Spleen (tissue), 11 donors: ENCODE measurements around the gene CNN1. TPM values are rescaled to one million over a fixed set of nuclear protein-coding genes. Genes with fewer than 3 reads are reported as not detected.

Experiments
- DNase-seq: peaks from one replicate; pipeline ENCODE4 v3.0.0-alpha.2; 2020
- H3K27ac ChIP-seq, 8 donors: fragments of 200-600 bp; sonication (generic) in 7 of 8; 1 replicate in 4 of 8; 2 replicates in 4 of 8; pipeline versions ENCODE4 v1.5.0 to v1.8.0; 2016 to 2021; ENCODE audit warnings: inconsistent platforms in 4 of 8, mild to moderate bottlenecking in 4 of 8, moderate library complexity in 1 of 8
- H3K27me3 ChIP-seq, 7 donors: fragments of 200-600 bp; sonication (generic) in 6 of 7; replicated peaks in 1 of 7; 1 replicate in 4 of 7; 2 replicates in 3 of 7; pipeline versions ENCODE4 v1.5.0 to v1.8.0; 2016 to 2021; ENCODE audit warnings: inconsistent platforms in 3 of 7, mild to moderate bottlenecking in 1 of 7
- H3K36me3 ChIP-seq, 6 donors: fragments of 200-600 bp; sonication (generic) in 5 of 6; 1 replicate in 4 of 6; 2 replicates in 2 of 6; pipeline versions ENCODE4 v1.5.0 to v1.8.0; 2016 to 2021; ENCODE audit warnings: inconsistent platforms in 2 of 6
- H3K4me1 ChIP-seq, 6 donors: fragments of 200-600 bp; sonication (generic) in 5 of 6; 1 replicate in 3 of 6; 2 replicates in 3 of 6; pipeline versions ENCODE4 v1.5.0 to v1.8.0; 2016 to 2021; ENCODE audit warnings: inconsistent platforms in 3 of 6
- H3K4me3 ChIP-seq, 8 donors: fragments of 200-600 bp; sonication (generic) in 7 of 8; 1 replicate in 4 of 8; 2 replicates in 4 of 8; pipeline versions ENCODE4 v1.5.0 to v1.8.0; 2016 to 2021; ENCODE audit warnings: inconsistent platforms in 4 of 8, mild to moderate bottlenecking in 4 of 8, moderate library complexity in 2 of 8
- H3K9me3 ChIP-seq, 8 donors: fragments of 200-600 bp; sonication (generic) in 7 of 8; 1 replicate in 4 of 8; 2 replicates in 4 of 8; pipeline versions ENCODE4 v1.5.0 to v1.8.0; 2016 to 2021; ENCODE audit warnings: inconsistent platforms in 4 of 8
- CTCF ChIP-seq, 11 experiments: fragments of 200-600 bp in 7 of 11; fragments of 450-650 bp in 4 of 11; sonication (generic) in 4 of 11; IDR thresholded peaks in 8 of 11; conservative IDR thresholded peaks in 3 of 11; 1 replicate in 7 of 11; 2 replicates in 4 of 11; pipeline versions ENCODE4 v1.4.0 to v1.8.0; 2016 to 2021; ENCODE audit warnings: antibody characterized with exemption in 11 of 11, inconsistent platforms in 4 of 11, mild to moderate bottlenecking in 1 of 11
- POLR2A ChIP-seq, 3 donors: fragments of 450-650 bp; IDR thresholded peaks; one replicate each; pipeline ENCODE4 v1.5.1; 2017; ENCODE audit warnings: antibody characterized with exemption in 3 of 3, mild to moderate bottlenecking in 1 of 3
- POLR2AphosphoS5 ChIP-seq, 3 donors: sonication (generic); formaldehyde crosslinking; IDR thresholded peaks; one replicate each; pipeline ENCODE4 v1.5.1; 2017; ENCODE audit warnings: antibody characterized with exemption in 3 of 3
- WGBS, 5 donors: extraction: QIAGEN DNeasy Blood & Tissue Kit in 3 of 5; methylation state at CpG; one replicate each; pipeline versions ENCODE4 v1.1.5 to v1.1.7; 2013 to 2018; 5-methylcytosine and 5-hydroxymethylcytosine counted together
- intact Hi-C: fragments of 100-400 bp; cut with DNase I; formaldehyde crosslinking; loops from one replicate; pipeline ENCODE4 v1.15.0; 2023; ENCODE audit warnings: low total_unique reads
- polyA plus RNA-seq, 3 donors: library from polyadenylated mRNA; stranded (reverse); fragments of 200-250 nt; gene quantifications; one replicate each; pipeline ENCODE4 v1.2.1, GENCODE V29; 2013
- total RNA-seq, 7 donors: library from RNA; depleted of rRNA in 3 of 7; stranded (reverse); fragments of >200 nt in 3 of 7; fragmentation: NEBNext Ultra II Directional in 4 of 7; extraction: Animal tissue kit (Norgen Biotek cat#: 25700) in 4 of 7; gene quantifications; one replicate each; pipeline versions ENCODE4 v1.1.0 to v1.2.1, GENCODE V29; 2016 to 2021
- donor health status: healthy with polysubstance abuse.
- donor health status: DM: no; HTN: no; CAD: no; lungs with moderate emphysema.
- donor health status: DM: no; HTN: no; CAD: no.
- donor health status: Bipolar disorder and iron deficiency.
- donor health status: healthy.
- donor health status: DM: no; HTN: no; CAD: no.
- donor health status: DM: yes; HTN: yes; CAD: no.

The CNN1 gene
- total and polyA plus RNA-seq, 10 donors, result 1.5 to 13.0 (median 8.2) TPM

- H3K27me3 ChIP-seq, result no peaks in the 10 kb centered on the region
- no peaks in the 10 kb centered on the region for H3K9me3 ChIP-seq
- no peak for DNase-seq
- no peak for TF ChIP-seq CTCF (IDR thresholded peaks at IDR 0.05 in 8 of 11, conservative IDR thresholded peaks at IDR 0.05 in 3 of 11)
- no peak for TF ChIP-seq POLR2AphosphoS5 (IDR thresholded peaks at IDR 0.05)
- TF ChIP-seq POLR2A (IDR thresholded peaks at IDR 0.05), result no peak
- 81 to 88% (median 84%) methylated on average over 4 of the region's 4 CpGs for WGBS, 5 donors
- peaks cover 25 to 85% (median 49%) of the 10 kb centered on the region in 6 donors for H3K4me1 ChIP-seq
- no peak overlapping the region for H3K27ac ChIP-seq
- intact Hi-C loops, result no loop called here
- H3K4me3 ChIP-seq, result no peak overlapping the region
- peaks cover 0 to 55% (median 28%) of the 10 kb centered on the region in 6 donors for H3K36me3 ChIP-seq
Observed at GRCh38 chr19:11556634-11557420, 18.2 kb downstream of the CNN1 start.

GRCh38 chr19:11558881-11559828 lies 20.5 kb downstream of the CNN1 start, which contains the start of gene ELOF1:
Gene ELOF1 (minus strand): TSS chr19:11559230. CDS start chr19:11554347, 4,883 bp downstream.
- peaks cover 0 to 31% (median 11%) of the 10 kb centered on the region in 6 donors for H3K36me3 ChIP-seq
- intact Hi-C loops, result no loop called here
- H3K27me3 ChIP-seq, result no peaks in the 10 kb centered on the region
- peaks cover 25 to 91% (median 44%) of the 10 kb centered on the region in 6 donors for H3K4me1 ChIP-seq
- no peaks in the 10 kb centered on the region for H3K9me3 ChIP-seq
- WGBS, 5 donors, result 2 to 4% (median 3%) methylated on average over 32 to 57 of the region's 57 CpGs
- DNase-seq, result peak; percentile 99
- TF ChIP-seq CTCF (IDR thresholded peaks at IDR 0.05 in 8 of 11, conservative IDR thresholded peaks at IDR 0.05 in 3 of 11) (peak in 2 of 11 experiments; percentile 3 to 10), POLR2AphosphoS5 (IDR thresholded peaks at IDR 0.05) (peak; percentile 92 to 98 (median 97)), POLR2A (IDR thresholded peaks at IDR 0.05) (peak in 2 of 3 donors; percentile 13 to 65)
- peak within 1 kb of the TSS; percentile 81 to 100 (median 87) for H3K4me3 ChIP-seq
- peak within 1 kb of the TSS; percentile 74 to 93 (median 86) for H3K27ac ChIP-seq

GRCh38 chr19:11560404-11561051 lies 21.9 kb downstream of the CNN1 start:
- H3K4me1 ChIP-seq, result peaks cover 25 to 93% (median 45%) of the 10 kb centered on the region in 6 donors
- WGBS, 5 donors, result 7 to 11% (median 8%) methylated on average over 9 of the region's 9 CpGs
- peak overlapping the region in 4 of 8 donors; percentile 81 to 95 (median 90) for H3K4me3 ChIP-seq
- peak overlapping the region in 6 of 8 donors; percentile 32 to 93 (median 86) for H3K27ac ChIP-seq
- peaks cover 0 to 18% (median under 1%) of the 10 kb centered on the region in 6 donors for H3K36me3 ChIP-seq
- no peak for TF ChIP-seq POLR2A (IDR thresholded peaks at IDR 0.05)
- TF ChIP-seq CTCF (IDR thresholded peaks at IDR 0.05 in 8 of 11, conservative IDR thresholded peaks at IDR 0.05 in 3 of 11), result peak; percentile 61 to 88 (median 81)
- DNase-seq, result no peak
- intact Hi-C loops, result no loop called here
- no peaks in the 10 kb centered on the region for H3K27me3 ChIP-seq
- no peaks in the 10 kb centered on the region for H3K9me3 ChIP-seq
